GM13976 (cell line): ENCODE data around the gene CCDC198.

Source experiments
- DNase-seq: peaks from one replicate; pipeline ENCODE4 v3.0.0; 2012; ENCODE audit warnings: low spot score
- in situ Hi-C: fragments of 300-500 bp; cut with MboI; formaldehyde crosslinking; loops from one replicate; pipeline ENCODE4 v1.12.0; 2022; ENCODE audit warnings: low sequenced_read_pairs, mixed read lengths, inconsistent platforms; ENCODE audit not compliant: unreplicated experiment
- TF ChIP-seq, protein P1 (sequence below): IDR thresholded peaks from 2 replicates; pipeline ENCODE4 v1.5.1; 2012; ENCODE audit warnings: borderline replicate concordance, mild to moderate bottlenecking; ENCODE audit not compliant: insufficient read depth; ENCODE audit errors: extremely low read depth, missing control alignments, control extremely low read depth

The CCDC198 gene, protein sequence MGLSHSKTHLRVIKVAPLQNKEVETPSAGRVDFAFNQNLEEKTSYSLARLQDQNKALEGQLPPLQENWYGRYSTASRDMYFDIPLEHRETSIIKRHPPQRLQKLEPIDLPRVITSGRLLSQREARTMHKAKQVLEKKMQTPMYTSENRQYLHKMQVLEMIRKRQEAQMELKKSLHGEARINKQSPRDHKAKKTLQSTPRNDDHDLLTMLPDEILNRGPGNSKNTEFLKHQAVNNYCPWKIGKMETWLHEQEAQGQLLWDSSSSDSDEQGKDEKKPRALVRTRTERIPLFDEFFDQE

DNA sequence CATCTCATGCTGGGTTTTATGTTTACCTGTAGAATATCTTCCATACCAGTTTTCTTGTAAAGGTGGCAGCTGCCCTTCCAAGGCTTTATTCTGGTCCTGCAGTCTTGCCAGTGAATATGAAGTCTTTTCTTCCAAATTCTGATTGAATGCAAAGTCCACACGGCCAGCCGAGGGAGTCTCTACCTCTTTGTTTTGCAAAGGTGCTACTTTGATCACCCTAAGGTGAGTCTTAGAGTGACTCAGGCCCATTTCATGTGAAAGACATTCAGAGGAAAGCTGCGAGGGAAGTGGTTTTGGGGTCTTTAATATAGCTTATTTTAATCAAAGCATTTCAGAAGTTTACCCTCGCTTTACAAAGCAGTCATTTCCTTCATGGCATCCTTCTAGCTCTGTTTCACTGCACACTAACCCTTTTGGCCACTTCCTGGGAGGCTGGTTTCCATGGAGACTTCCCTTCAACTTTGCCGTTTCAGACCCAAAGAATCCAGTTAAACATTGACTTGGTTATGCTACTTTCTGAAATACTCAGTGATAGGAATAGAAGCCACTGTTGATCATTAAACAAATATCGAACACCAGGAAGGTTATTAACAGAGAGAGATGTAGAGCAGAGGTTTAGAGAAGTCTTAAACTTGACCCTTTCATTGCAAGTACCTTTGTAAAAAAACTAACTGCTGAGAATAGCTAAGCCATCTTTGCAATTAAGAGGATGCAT, at the start of gene CCDC198:
Gene CCDC198, minus strand, starts transcription at position 391 of the 715 bp plus-strand sequence. Its CDS starts 142 bp downstream, at position 249.
- TF ChIP-seq, protein P1, sequence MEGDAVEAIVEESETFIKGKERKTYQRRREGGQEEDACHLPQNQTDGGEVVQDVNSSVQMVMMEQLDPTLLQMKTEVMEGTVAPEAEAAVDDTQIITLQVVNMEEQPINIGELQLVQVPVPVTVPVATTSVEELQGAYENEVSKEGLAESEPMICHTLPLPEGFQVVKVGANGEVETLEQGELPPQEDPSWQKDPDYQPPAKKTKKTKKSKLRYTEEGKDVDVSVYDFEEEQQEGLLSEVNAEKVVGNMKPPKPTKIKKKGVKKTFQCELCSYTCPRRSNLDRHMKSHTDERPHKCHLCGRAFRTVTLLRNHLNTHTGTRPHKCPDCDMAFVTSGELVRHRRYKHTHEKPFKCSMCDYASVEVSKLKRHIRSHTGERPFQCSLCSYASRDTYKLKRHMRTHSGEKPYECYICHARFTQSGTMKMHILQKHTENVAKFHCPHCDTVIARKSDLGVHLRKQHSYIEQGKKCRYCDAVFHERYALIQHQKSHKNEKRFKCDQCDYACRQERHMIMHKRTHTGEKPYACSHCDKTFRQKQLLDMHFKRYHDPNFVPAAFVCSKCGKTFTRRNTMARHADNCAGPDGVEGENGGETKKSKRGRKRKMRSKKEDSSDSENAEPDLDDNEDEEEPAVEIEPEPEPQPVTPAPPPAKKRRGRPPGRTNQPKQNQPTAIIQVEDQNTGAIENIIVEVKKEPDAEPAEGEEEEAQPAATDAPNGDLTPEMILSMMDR = no peak
- DNase-seq = no peak
- in situ Hi-C loops = loop anchor here (25.0 kb wide), 1 partner anchor 369 kb away; the partner anchor contains the start of gene SLC35F4

DNA sequence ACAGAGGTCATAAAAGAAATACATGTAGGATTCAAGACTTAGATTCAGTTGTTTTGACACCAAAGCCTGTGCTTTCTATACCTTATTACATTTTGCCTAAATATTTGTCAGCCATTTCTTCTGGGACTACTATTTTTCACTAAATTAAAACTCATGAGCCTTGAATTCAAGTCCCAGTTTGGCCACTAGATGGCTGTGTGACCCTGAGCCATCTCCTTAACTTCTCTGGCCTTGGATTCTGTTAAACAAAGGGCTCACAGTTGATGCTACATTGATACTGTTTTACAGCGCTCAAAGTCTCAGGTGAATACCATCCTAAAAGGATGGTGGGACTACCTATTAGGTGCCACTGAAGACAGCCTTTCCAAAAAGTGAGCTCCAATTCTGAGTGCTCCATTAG, 39.6 kb upstream of the CCDC198 start:
- in situ Hi-C loops = loop anchor here (25.0 kb wide), 1 partner anchor 529 kb away; no protein-coding TSS in a partner anchor
- DNase-seq = no peak
- TF ChIP-seq, protein P1 = no peak

DNA sequence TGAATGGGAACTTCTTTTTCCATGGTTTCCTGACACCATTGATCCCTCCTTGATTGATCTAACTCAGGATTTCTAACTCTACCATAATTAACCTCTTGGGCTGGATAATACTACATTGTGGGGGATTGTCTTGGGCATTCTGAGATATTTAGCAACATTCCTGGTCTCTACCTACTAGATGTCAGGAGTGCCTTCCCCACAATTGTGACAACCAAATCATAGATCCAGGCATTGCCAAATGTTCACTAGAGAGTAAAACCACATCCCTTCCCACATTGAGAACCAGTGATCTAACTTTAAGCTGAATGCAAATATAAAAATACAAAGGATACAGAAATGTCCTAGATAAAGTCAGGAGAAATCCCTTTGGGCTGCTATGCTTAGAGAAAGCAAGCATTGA, 36.9 kb upstream of the CCDC198 start:
- in situ Hi-C loops = loop anchor here (25.0 kb wide), 1 partner anchor 532 kb away; no protein-coding TSS in a partner anchor
- DNase-seq = no peak
- TF ChIP-seq, protein P1 = no peak

DNA sequence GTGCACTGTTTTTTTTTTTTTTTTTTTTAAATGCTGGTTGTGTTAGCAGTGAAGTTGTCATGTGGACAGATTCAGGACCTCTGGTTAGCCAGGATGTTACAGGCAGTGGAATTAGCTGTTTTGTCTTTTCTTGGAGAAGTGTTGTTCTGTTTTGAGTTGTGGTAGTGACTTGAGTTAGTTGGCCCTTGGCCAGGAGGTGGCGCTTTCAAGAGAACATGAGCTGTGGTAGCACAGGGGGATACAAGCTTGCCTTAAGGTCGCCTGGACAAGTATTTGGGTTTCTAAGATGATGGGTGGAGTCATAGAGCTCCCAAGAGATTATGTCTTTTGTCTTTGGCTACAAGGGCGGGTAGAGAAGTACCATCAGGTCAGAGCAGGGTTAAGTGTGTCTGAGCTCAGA, 33.3 kb upstream of the CCDC198 start:
- in situ Hi-C loops = loop anchor here (25.0 kb wide), 1 partner anchor 535 kb away; no protein-coding TSS in a partner anchor
- no peak for DNase-seq
- TF ChIP-seq, protein P1 = no peak

DNA sequence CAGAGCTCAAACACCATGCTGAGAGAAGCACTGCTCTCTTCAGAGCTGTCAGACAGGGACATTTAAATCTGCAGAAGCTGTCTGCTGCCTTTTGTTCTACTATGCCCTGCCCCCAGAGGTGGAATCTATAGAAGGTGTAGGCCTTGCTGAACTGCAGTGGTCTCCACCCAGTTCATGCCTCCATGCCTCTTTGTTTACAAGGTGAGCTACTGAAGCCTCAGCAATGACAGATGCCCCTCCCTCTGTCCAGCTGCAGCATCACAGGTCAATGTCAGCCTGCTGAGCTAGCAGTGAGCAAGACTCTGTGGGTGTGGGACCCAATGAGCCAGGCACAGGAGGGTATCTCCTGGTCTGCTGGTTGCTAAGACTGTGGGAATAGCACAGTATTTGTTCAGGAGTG, 25.4 kb upstream of the CCDC198 start:
- in situ Hi-C loops = no loop called here
- TF ChIP-seq, protein P1 = no peak
- no peak for DNase-seq

DNA sequence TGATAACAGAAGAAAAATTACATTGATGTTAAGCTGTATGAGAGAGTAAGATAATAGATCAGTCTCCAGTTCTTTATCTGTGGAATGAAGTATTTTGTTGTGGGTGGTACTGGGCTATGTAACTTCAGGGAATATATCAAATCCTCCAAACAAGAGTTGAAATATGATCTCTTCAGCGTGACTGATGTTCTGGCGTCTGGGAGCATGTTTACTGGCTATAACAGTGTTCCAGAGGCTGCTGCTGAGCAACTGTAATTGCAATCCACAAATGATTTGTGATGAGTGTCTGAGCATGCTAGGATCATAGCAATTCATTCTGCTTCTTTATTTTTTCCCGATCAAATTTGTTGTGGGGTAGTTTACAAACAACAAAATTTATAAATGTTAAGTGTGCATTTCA, 18.6 kb upstream of the CCDC198 start:
- no peak for DNase-seq
- in situ Hi-C loops = no loop called here
- TF ChIP-seq, protein P1 = no peak
